Mesothelial cell of epicardium (in vitro differentiated cells): ENCODE measurements around the gene TCTA. TPM values are rescaled to one million over a fixed set of nuclear protein-coding genes. Genes with fewer than 3 reads are reported as not detected.

Experiments
- DNase-seq, 2 experiments: peaks; one replicate each; pipeline ENCODE4 v3.0.0; 2021; ENCODE audit warnings: low spot score in 2 of 2; ENCODE audit not compliant: unreplicated experiment in 2 of 2
- H3K27ac Mint-ChIP-seq: 2 replicates; pipeline ENCODE4 v1.8.0; 2021; ENCODE audit warnings: mixed read lengths
- H3K27me3 Mint-ChIP-seq: 2 replicates; pipeline ENCODE4 v1.8.0; 2021; ENCODE audit warnings: low read depth, mixed read lengths
- H3K36me3 Mint-ChIP-seq: 2 replicates; pipeline ENCODE4 v1.8.0; 2021; ENCODE audit warnings: mixed read lengths
- H3K4me1 Mint-ChIP-seq: 2 replicates; pipeline ENCODE4 v1.8.0; 2021; ENCODE audit warnings: mixed read lengths
- H3K4me3 Mint-ChIP-seq: 2 replicates; pipeline ENCODE4 v1.8.0; 2021; ENCODE audit warnings: mild to moderate bottlenecking, moderate library complexity, mixed read lengths
- H3K9me3 Mint-ChIP-seq: 2 replicates; pipeline ENCODE4 v1.8.0; 2021; ENCODE audit warnings: mixed read lengths
- total RNA-seq: library from RNA; stranded (reverse); gene quantifications from 3 replicates; pipeline ENCODE4 v1.2.1, GENCODE V29; 2021
- TF ChIP-seq, protein P1 (sequence below): fragments of 200-600 bp; sonication (generic); IDR thresholded peaks from one replicate; pipeline ENCODE4 v1.5.0; 2021; ENCODE audit warnings: antibody characterized with exemption; ENCODE audit not compliant: unreplicated experiment

Gene TCTA
- total RNA-seq, 1 donor from 2014 or later: 15.8 TPM

DNA sequence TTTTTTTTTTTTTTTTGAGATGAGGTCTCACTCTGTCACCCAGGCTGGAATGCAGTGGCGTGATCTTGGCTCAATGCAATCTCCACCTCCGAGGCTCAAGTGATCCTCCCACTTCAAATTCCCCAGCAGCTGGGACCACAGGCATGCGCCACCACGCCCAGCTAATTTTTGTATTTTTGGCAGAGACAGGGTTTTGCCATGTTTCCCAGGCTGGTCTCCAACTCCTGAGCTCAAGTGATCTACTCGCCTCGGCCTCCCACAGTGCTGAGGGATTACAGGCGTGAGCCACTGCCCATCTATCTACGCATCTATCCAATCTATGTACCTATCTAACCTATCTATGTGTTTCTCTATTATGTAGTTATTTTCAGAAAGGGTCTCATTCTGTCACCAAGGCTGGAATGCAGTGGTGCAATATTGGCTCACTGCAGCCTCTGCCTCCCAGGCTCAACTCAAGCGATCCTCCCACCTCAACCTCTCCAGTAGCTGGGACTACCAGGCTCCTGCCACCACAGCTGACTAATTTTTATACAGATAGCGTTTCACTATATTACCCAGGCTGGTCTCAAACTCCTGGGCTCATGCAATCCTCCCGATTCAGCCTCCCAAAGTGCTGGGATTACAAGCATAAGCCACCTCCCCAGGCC, 33.9 kb upstream of the TCTA start:
- Mint-ChIP-seq H3K9me3 (no peaks in the 10 kb centered on the region), H3K4me1 (peaks cover 4% of the 10 kb centered on the region), H3K4me3 (no peak overlapping the region), H3K27ac (peak overlapping the region; percentile 82), H3K27me3 (no peaks in the 10 kb centered on the region), H3K36me3 (peaks cover 14% of the 10 kb centered on the region)
- TF ChIP-seq, protein P1, sequence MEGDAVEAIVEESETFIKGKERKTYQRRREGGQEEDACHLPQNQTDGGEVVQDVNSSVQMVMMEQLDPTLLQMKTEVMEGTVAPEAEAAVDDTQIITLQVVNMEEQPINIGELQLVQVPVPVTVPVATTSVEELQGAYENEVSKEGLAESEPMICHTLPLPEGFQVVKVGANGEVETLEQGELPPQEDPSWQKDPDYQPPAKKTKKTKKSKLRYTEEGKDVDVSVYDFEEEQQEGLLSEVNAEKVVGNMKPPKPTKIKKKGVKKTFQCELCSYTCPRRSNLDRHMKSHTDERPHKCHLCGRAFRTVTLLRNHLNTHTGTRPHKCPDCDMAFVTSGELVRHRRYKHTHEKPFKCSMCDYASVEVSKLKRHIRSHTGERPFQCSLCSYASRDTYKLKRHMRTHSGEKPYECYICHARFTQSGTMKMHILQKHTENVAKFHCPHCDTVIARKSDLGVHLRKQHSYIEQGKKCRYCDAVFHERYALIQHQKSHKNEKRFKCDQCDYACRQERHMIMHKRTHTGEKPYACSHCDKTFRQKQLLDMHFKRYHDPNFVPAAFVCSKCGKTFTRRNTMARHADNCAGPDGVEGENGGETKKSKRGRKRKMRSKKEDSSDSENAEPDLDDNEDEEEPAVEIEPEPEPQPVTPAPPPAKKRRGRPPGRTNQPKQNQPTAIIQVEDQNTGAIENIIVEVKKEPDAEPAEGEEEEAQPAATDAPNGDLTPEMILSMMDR: no peak
- DNase-seq: no peak

DNA sequence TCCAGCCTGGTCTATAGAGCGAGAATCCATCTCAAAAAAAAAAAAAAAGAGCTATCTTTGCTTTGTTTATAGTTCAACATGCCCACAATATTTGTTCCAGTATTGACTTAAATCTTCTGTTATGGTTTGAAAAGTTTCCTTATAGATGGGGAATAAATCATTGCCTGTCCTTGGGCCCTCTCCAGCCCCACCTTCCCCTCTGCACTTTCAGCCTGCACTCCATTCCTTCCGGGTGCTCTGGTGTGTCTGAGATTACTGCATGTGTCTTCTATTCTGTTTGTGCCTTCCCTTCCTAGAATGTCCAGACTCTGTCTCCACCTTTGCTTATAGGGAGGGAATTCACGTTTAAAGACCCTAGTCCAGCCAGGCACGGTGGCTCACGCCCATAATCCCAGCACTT, 28.8 kb upstream of the TCTA start:
- Mint-ChIP-seq H3K4me1 (peaks cover 9% of the 10 kb centered on the region), H3K9me3 (no peaks in the 10 kb centered on the region), H3K36me3 (peaks cover 7% of the 10 kb centered on the region), H3K27me3 (no peaks in the 10 kb centered on the region), H3K4me3 (no peak overlapping the region), H3K27ac (no peak overlapping the region)
- TF ChIP-seq, protein P1: no peak
- DNase-seq: no peak

DNA sequence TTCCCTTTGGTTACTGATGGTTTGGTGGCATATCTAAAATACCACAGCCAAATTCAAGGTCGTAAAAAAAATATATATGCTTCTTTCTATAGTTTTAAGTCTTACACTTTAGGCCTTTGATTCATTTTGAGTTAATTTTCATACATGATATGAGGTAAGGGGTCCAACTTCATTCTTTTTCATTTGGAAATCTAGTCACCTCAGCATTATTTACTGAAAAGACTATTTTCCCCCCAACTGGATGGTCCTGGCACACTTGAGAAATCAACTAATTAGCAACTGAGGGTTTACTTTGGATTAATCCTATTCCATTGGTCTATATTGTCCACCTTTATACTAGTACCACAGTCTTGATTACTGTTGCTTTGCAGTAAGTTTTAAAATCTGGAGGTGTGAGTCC, 26.6 kb upstream of the TCTA start:
- Mint-ChIP-seq H3K4me3 (no peak overlapping the region), H3K27ac (no peak overlapping the region), H3K4me1 (peaks cover 7% of the 10 kb centered on the region), H3K27me3 (no peaks in the 10 kb centered on the region), H3K9me3 (no peaks in the 10 kb centered on the region), H3K36me3 (peaks cover 12% of the 10 kb centered on the region)
- no peak for DNase-seq
- TF ChIP-seq, protein P1: no peak

DNA sequence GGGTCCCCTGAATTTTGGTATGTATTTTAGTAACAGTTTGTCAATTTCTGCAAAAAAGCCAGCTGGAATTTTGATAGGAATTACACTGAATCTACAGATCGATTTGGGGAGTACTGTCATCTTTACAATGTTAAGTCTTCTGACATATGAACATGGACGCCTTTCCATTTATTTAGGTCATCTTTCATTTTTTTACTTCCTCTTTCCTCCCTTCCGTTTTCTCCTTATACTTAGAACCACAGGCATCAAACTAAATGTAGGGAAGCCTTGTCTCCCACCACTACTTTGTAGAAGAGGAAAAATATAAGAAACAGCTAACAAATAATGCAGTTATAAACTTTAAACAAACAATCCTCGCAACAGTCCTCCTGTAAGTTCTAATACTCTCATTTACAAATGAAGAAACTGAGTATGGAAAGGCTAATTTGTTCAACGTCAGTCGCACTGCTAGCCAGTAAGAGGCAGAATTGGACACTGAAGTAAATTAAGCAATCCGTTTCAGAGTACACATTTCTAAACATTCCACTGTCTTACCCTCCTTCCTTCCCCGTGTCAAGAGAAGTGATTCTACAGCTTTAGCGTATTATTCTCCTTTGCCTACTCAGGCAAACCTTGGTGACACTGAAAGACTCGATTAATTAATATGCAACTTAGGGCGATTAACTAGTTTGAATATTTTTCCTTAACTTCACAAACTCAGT, 26.0 kb upstream of the TCTA start:
- H3K4me3 Mint-ChIP-seq: no peak overlapping the region
- no peaks in the 10 kb centered on the region for H3K27me3 Mint-ChIP-seq
- TF ChIP-seq, protein P1: no peak
- H3K27ac Mint-ChIP-seq: peak overlapping the region; percentile 82
- H3K4me1 Mint-ChIP-seq: peaks cover 7% of the 10 kb centered on the region
- no peak for DNase-seq
- H3K9me3 Mint-ChIP-seq: no peaks in the 10 kb centered on the region
- peaks cover 12% of the 10 kb centered on the region for H3K36me3 Mint-ChIP-seq

DNA sequence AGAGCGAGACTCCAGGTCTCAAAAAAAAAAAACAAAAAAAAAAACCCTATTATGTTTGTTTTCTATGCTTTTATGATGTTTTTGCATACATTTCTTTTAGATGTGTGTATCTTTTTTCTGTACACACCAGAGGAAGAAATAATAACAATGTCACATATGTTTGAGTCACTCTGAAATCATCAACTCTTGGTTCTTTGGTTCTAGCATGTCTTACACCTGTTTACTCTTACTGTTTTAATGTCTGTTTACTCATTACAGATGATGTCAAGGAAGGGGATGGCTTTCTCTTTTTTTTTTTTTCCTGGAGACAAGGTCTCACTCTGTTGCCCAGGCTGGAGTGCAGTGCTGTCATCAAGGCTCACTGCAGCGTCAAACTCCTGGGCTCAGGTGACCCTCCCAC, 24.5 kb upstream of the TCTA start:
- TF ChIP-seq, protein P1: no peak
- Mint-ChIP-seq H3K36me3 (peaks cover 12% of the 10 kb centered on the region), H3K27me3 (no peaks in the 10 kb centered on the region), H3K27ac (peak overlapping the region; percentile 29), H3K9me3 (no peaks in the 10 kb centered on the region), H3K4me1 (peaks cover 7% of the 10 kb centered on the region), H3K4me3 (no peak overlapping the region)
- DNase-seq: no peak
